Adrenal gland (tissue), 5 donors: Measurements from ENCODE around the gene STX16.

Source experiments
- CTCF ChIP-seq, 6 experiments: fragments of 450-650 bp in 4 of 6; fragments of 200-600 bp in 2 of 6; sonication (generic) in 1 of 6; IDR thresholded peaks; 1 replicate in 5 of 6; 2 replicates in 1 of 6; pipeline versions ENCODE4 v1.5.1 to v1.8.0; 2016 to 2021; ENCODE audit warnings: antibody characterized with exemption in 6 of 6, mild to moderate bottlenecking in 2 of 6, moderate library complexity in 1 of 6
- POLR2A ChIP-seq, 2 donors: fragments of 450-650 bp; IDR thresholded peaks; one replicate each; pipeline ENCODE4 v1.6.1; 2017; ENCODE audit warnings: antibody characterized with exemption in 2 of 2, mild to moderate bottlenecking in 2 of 2, moderate library complexity in 1 of 2
- donor health status: DM: no; HTN: no; CAD: no.

GRCh38 chr20:58619864-58620431 is 31.1 kb upstream of the STX16 start:
- TF ChIP-seq CTCF (IDR thresholded peaks at IDR 0.05) (no peak), POLR2A (IDR thresholded peaks at IDR 0.05) (no peak)
